HG03565 (cell line): ENCODE results near the gene REX1BD.
A peak's percentile ranks its signal among the peaks of the same experiment; 100 is the strongest.
"Not testable (repeated sequence)": the region's sequence is repeated elsewhere in the genome, so short reads cannot be mapped to it uniquely, and the experiment has no call there.

Experiments
- ATAC-seq: cut with Tn5 transposase; IDR thresholded peaks from one replicate; pipeline ENCODE4 v1.9.1; 2021; ENCODE audit warnings: mild to moderate bottlenecking, moderate library complexity; ENCODE audit not compliant: unreplicated experiment

Gene REX1BD

DNA sequence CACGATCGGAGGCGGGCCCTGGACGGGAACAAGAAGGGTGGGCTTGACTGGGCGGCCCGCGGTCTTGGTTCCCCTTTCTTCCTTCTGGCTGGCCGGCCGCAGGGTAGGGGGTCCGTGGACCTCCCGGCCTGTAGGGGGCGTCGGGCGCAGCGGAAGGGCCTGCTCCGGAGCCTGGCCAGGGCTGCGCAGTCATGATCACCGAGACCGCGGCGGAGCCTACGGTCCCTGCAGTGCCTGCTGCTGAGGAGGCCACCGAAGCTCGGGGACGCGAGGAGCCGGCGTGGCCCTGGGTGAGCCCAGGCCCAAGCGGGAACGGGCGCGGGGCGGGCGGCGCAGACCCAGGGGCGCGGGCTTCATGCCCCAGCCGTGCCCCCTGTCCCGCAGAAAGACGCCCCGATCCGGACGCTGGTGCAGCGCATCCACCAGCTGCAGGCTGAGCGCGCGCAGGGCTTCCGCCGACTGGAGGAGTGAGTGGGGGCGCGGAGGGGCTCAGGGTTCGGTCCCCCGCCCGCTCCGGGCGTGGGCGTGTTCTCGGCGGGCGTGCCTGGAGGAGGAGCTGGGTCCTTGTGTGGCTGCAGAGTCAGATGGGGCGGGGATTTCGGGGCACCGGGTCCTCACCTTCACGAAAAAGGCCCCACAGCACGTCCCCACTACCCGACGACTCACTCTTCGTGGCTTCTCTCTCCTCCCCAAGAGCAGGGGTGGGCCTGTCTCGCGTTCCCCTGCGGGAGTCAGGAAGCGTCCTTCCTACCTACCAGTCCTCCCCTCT is at the start of gene REX1BD:
Gene REX1BD (plus strand): TSS at position 188 of the 769 bp plus-strand sequence. CDS start 4 bp downstream, at position 192.
- ATAC-seq = peak; percentile 76

DNA sequence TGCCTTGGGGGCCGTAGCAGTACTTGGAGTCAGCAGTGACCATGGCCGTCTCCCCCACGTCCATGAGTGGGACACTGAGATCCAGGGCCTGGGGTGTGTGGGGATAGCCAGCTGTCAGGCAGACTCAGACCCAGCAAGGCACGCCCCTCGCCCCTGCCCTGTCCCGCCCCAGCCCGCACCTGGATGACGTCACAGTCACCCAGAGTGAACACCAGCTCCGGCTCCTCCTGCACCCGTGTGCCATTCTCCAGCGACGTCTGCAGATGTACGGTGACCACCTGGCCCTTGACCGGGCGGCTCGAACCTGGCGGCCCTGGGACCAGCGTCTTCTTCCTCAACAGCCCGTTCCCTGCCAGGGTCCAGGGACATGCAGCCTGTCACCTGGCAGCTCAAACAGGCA is 49.2 kb upstream of the REX1BD start:
- no peak for ATAC-seq

DNA sequence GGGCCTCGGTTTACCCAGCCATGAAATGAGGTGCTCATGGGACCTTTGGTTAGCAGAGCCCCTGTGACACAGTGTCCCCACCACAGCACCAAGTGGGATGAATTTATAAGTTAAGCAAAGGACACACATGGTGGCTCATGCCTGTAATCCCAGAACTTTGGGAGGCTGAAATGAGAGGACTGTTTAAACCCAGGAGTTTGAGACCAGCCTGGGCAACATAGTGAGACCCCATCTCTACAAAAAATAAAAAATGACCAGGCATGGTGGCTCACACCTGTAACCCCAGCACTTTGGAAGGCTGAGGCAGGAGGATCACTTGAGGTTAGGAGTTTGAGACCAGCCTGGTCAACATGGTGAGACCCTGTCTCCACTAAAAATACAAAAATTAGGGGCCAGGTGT is 48.4 kb upstream of the REX1BD start:
- not testable (repeated sequence) for ATAC-seq

DNA sequence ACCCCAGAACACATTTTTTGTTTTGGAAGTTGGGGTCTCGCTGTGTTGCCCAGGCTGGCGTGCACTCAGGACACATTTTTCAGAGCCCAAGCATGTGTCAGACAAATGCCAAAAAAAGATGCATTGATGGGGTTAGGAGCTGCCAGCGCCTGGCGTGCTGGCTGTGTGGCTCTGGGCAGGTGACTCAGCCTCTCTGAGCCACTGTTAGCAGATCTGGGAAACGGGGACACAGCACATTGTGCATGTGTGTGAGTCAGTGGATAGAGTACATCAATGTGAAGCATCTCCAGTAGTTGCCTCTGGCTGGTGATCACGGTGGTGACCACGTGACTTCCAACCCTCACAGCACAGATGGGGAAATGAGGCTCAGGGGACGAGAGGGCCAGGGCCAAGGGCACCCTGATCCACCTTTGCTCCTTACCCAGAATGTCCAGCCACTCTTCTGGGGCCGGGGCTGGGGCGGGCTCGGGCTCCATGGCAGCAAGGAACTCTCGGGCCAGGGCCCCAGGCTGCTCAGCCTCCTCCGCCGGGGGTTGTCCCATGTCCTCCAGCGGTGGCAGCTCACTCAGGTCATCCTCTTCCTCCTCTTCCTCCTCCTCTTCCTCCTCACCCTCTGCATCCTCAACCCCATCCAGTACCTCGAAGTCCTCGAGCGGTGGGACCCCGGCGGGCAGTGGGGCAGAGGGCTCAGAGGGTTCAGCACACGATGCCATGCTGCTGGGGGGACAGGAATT is 47.2 kb upstream of the REX1BD start:
- no peak for ATAC-seq

DNA sequence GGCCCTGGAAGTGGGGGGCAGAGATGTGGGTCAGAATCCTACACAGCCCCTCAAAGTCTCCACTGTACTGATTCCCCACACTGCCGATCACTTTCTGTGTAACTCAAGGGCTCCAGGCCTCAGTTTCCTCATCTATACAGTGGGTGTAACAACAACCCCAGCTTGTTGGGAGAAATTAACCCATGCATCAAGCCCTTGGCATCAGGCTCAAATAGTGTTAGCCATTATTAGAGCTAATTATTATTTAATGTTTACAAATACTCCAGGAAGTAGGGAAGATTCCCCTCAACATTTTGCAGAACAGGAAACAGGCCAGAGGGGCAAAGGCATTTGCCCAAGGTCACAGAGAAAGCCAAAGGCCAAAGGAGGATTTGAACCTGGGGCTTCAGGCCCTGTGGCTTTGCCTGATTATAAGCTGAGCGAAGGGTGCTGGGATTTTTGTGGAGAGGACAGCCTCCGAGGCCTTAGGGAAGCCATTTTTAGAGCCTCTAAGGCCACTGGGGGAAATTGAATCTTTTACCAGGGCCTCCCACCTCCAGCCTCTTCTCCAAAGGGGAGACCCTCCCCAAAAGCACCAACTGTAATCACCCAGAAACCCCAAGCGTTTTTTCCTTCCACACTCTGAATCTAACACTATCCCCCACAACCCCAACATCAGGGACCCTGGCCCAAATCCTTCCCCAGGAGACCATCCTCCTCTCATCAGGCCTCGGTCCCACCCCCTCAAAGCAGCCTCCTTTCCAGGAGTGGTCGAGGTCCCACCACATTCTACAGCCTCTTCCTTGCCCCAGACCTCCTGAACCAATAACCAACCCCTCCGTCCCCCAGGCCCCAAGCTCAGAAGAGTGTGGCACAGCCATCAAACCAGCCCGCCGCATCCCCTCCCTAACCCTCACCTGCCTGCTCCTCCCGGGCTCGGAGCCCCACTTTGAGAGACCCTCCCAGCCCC is 46.3 kb upstream of the REX1BD start:
- no peak for ATAC-seq

DNA sequence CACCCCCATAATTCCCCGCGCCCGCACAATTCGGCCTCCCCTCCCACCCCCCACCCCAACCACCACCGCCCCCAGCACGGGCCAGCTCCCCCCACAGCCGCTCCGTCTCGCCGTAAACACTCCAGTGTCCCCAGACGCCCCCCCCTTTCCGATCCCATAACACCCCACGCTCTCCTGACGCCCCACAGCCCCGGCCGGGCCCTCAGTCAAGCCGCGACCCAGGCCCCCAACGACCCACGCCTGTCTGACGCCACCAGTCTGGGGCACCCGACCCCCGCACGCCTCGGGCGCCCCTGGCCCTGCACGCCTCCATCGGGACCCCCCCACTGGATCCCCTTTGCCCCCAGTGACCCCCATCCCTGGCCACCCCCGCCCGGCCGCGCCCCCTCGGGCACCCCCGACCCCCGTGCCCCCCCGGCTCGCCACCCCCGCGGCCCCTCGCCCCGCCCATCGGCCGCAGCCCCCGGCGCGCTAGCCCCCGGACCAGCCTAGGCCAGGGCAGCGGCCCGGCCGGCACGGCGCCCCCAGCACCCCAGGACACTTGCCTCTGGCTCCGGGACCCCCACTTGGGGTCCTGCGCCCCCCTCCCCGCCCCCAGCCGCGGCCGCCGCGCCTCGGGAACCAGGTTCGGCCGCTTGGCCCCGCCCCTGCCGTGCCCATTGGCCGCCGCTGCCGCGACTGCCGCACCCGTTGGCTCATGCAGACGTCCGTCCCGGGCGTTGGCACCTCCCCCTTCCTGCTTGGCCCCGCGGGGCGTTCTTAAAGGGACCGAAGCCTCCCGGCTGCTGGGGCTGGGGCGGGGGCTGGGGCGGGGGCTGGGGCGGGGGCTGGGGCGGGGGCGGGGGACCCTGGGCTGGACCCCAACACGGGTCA is 45.4 kb upstream of the REX1BD start, which contains the start of gene FKBP8:
Gene FKBP8 (minus strand): TSS at position 633 of the 873 bp plus-strand sequence. CDS start 1,603 bp downstream, outside the sequence.
- ATAC-seq = peak; percentile 92

DNA sequence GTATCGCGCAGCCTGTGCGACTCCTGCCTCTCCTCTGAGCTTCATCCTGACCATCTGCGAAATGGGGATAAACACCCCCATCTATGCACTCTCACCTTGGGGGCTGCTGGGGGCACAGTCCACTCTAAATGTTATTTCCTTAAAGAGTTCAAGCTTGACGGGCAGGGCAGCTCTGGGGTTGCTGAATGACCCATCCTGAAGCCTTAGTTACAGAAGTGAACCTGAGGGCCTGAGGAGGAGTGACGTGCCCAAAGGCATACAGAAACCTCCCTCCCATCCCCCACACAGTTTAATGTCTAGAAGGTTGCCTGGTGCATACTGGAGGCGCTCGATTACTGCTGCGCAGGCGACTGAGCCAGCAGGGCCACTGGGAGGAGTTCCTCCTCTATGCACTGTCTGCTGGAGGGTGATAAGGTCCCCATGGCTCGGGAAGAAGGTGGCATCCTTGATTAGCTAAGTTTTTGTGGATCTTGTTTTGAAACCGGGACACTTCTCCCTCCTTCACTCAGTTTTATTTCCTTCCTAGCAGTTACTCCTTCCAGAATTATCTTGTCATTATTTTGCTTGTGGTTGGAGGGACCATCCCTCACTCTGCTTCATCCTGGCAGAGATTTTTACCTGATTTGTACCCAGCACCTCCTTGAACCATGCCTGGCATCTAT is 44.7 kb upstream of the REX1BD start:
- peak; percentile 57 for ATAC-seq

DNA sequence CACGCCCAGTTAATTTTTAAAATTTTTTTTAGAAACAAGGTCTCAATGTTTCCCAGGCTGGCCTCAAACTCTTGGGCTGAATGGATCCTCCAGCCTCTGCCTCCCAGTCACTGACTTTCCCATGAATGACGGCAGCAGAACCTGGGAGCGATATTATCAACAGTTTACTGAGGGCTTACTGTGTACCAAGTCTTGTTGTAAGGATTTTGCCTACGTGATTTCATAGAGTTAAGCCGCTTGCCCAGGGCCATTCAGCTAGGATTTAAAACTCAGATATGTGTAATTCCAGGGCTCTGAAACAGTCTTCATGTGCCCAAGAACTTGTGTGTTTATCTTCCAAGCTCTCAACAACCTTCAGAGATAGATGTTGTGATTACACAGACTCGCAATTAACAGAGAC is 37.0 kb upstream of the REX1BD start:
- ATAC-seq = no peak

DNA sequence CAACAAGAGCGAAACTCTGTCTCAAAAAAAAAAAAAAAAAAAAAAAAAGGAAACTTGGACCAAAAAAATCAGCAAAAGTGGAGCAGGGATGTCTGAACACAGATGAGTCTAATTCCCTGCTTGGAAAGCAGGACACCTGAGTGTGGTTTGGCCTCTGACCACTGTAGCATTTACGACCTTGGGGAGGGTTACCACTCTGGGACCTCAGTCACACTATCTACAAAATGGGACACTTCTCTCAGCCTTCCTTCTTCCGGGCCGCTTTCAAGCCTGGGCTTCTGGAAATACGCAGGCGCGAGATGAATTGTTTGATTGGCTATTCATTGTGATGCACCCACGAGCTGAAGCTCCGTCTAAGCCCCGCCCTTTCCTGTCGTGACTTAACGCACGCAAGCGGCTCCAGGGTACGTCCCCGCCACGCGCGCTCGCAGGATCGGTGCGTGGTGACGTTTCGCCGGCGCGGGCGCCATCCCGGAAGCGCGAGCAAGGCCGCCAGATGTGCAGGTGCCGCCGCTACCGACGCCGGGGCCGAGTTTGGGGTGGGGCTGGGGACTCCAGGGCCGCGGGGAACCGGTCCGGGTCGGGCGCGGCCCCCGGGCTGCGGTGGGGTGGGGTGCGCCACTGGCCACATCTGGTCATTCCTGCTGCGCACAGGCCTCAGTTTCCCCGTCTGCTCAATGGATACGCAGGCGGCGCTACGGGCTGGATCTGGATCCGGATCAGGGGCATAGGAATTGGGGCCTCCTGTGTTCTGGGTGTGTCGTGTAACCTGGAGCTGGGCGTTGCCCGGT is 31.0 kb upstream of the REX1BD start, which contains the start of gene KXD1:
Gene KXD1 (plus strand): TSS at position 460 of the 791 bp plus-strand sequence. CDS start 4,187 bp downstream, outside the sequence.
- ATAC-seq = peak; percentile 92

DNA sequence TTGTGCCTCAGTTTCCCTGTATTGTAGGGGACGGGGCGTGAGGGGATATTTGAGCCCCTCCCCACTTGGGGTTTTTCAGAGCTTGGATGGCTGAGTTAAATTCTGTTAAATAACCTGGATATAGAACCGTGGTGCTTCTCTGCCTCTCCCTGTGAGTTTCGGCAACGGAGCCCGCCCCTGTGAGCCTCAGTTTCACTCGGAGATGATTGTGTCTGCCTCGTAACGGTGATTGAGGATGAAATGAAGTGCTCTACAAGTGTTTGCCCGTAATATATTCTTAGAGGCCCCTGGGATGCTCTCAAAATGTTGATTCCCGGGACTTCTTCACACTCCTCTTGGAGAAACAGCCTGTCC is 30.4 kb upstream of the REX1BD start:
- ATAC-seq = no peak

DNA sequence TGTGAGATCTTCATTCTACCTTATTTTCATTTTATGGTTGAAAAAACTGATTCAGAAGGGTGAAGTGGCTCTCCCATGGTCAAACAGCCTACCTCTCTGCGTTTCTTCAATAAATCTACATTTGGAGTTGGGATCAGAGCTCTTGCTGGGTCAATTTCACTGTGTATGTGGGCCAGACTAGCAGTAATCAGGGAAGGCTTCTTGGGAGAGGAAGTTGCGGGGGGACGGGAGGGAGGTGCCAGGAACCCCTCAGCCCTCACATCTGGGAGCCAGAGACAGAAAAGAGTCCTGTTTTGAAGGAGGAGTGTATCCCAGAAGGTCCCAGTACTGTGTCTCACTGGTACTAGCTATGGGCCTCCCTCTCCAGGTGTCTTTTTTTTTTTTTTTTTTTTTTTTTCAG is 30.0 kb upstream of the REX1BD start:
- no peak for ATAC-seq

DNA sequence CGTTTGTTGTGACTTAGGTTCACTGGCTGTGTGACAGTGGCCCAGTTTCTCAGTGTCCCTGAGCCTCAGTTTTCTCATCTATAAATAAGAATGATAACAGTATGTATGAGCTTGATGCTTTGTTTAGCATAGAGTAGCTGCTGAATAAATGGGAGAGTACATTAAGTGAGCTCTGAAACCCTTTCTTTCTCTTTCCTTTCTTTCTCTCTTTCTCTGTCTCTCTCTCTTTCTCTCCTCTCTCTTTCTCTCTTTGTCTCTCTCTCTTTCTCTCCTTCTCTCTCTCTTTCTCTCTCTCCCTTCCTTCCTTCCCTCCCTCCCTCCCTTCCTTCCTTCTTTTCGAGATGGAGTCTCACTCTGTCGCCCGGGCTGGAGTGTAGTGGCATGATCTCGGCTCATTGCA is 28.9 kb upstream of the REX1BD start:
- ATAC-seq = no peak

DNA sequence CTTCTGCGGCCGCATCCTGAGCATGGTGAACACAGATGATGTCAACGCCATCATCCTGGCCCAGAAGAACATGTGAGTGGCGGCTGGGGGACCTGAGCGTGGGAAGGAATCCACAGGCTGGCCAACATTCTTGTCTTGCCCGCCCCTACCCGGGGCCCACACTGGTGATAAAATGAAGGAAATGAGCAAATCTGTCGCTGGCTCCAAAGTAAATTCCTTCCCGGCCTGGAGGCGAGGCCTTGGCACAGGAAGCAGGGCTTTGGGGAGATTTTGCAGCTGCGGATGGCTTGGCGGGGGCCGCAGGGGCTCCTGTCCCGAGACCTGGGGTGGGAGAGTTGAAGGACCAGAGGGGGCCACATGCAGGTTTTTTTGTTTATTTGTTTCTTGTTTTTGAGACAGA is 26.5 kb upstream of the REX1BD start:
- no peak for ATAC-seq

DNA sequence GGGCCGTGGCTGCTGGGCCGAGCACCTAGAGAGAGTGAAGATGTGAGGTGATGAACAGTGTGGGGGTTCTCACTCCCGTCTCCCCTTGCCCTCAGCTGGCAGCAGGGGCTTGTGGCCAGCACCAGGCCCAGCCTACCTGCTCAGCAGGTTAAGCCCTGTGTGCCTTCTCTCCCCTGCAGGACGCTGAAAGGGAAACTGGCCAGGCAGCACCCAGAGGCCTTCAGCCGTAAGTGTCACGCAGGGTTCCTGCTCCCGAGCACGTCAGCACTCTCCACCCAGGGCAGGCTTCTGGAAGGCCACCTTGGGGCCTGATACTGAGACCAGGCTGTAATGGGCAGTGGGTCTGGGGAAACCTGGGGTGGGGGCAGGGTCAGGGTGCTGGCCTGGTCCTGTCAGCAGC is 21.6 kb upstream of the REX1BD start:
- no peak for ATAC-seq

DNA sequence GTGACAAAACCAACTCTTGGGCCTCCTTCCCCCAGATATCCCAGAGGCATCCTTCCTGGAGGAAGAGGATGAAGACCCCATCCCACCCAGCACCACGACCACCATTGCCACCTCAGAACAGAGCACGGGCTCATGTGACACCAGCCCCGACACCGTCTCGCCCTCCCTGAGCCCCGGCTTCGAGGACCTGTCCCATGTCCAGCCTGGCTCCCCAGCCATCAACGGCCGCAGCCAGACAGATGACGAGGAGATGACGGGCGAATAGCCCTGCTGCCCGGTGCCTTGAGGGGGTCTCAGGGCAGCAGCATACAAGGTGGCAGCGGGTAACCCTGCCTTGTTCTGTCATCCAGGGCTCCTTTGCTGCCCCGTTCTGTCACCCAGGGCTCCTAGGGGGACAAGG is 20.2 kb upstream of the REX1BD start:
- ATAC-seq = no peak

DNA sequence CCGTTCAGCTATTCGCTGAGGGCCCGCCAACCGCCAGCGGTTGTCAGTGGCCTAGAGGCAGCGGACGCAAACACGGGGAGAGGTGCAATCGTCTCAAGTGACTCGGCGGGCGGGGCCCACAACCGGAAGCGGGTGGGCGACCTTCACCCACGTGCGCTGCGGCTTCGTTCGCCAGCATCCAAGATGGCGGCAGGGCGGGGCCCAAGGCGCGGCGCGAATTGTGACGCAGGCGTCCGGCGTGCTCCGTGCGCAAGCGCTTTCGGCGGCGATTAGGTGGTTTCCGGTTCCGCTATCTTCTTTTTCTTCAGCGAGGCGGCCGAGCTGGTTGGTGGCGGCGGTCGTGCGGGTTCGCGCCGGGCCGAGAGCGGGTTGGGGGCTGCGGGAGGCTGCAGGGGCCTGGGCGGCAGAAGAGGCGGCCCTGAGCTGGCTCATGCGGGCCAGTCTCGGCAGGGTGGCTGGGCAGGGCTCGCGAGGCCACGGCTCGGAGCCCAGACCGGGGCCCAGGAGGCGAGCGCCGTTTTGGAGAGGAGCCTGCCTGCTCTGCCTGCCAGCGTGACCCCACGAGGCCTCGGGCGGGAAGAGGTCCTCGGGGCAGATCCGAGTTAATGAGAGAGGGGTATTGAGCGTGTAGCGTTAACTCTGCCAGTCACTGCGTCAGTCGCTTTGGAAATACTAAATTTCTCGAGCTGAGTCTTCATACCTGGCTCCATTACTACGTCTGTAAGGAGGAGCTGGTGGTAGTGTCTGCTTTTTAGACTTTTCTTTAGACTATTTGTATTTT is 16.8 kb upstream of the REX1BD start, which contains the start of gene UBA52:
Gene UBA52 (plus strand): TSS at position 294 of the 781 bp plus-strand sequence. CDS start 1,444 bp downstream, outside the sequence.
- peak; percentile 89 for ATAC-seq

DNA sequence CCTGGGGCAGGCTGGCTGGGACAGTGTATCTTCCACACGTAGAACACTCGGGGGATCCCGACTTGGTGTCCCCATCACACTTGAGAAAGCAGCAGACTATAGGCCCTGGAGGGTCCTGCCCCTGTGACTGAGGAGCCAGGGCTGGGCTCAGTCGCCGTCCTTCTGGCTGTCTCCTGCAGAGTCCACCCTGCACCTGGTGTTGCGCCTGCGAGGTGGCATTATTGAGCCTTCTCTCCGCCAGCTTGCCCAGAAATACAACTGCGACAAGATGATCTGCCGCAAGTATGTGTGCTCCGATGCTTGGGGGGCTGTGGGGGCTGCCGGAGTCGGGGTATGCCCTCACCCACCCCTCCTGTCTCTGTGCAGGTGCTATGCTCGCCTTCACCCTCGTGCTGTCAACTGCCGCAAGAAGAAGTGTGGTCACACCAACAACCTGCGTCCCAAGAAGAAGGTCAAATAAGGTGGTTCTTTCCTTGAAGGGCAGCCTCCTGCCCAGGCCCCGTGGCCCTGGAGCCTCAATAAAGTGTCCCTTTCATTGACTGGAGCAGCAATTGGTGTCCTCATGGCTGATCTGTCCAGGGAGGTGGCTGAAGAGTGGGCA is 13.8 kb upstream of the REX1BD start:
- no peak for ATAC-seq
